H1 (cell line): ENCODE data around the gene PTF1A. TPM values are rescaled to one million over a fixed set of nuclear protein-coding genes. Genes with fewer than 3 reads are reported as not detected.

ENCODE experiments used
- CTCF ChIA-PET: fragments of 300-600 bp; sonication (Branson Sonifier 250); formaldehyde crosslinking; loops from one replicate; lab custom pipeline; 2021; ENCODE audit not compliant: partially characterized antibody; lab: Charles Lee
- POLR2A ChIA-PET: fragments of 300-600 bp; sonication (Branson Sonifier 250); formaldehyde crosslinking; loops from one replicate; lab custom pipeline; 2021; ENCODE audit warnings: inconsistent platforms; ENCODE audit not compliant: partially characterized antibody; lab: Charles Lee
- DNase-seq, 2 experiments: peaks; one replicate each; pipeline versions ENCODE4 v3.0.0 to v3.0.0-alpha.2; 2010 to 2022; ENCODE audit warnings: low spot score in 2 of 2, low read depth in 1 of 2, mixed read lengths in 1 of 2
- FAIRE-seq: peaks from 2 replicates; lab custom pipeline; 2011; peaks lifted over from hg19 to GRCh38; lab: Jason Lieb, UNC
- H2AFZ ChIP-seq: 2 replicates; pipeline ENCODE4 v1.8.1; 2012; ENCODE audit warnings: low read length, inconsistent platforms
- H2AK5ac ChIP-seq: 2 replicates; pipeline ENCODE4 v1.6.1; 2013; ENCODE audit warnings: low read depth, low read length
- H2BK120ac ChIP-seq: replicated peaks from 2 replicates; pipeline ENCODE3; 2013; ENCODE audit warnings: low read depth, low read length, inconsistent platforms
- H2BK12ac ChIP-seq: 2 replicates; pipeline ENCODE4 v1.6.1; 2013; ENCODE audit warnings: low read depth, low read length
- H2BK15ac ChIP-seq: 2 replicates; pipeline ENCODE4 v1.6.1; 2013; ENCODE audit warnings: low read length
- H2BK20ac ChIP-seq: 2 replicates; pipeline ENCODE4 v1.6.1; 2013; ENCODE audit warnings: low read length
- H2BK5ac ChIP-seq: 2 replicates; pipeline ENCODE4 v1.6.1; 2013; ENCODE audit warnings: low read depth, low read length
- H3K14ac ChIP-seq: 2 replicates; pipeline ENCODE4 v1.6.1; 2013; ENCODE audit warnings: inconsistent platforms; ENCODE audit not compliant: insufficient read length
- H3K18ac ChIP-seq: 2 replicates; pipeline ENCODE4 v1.6.1; 2013; ENCODE audit warnings: low read length; ENCODE audit errors: extremely low read depth
- H3K23ac ChIP-seq: 2 replicates; pipeline ENCODE4 v1.6.1; 2013; ENCODE audit warnings: inconsistent platforms; ENCODE audit not compliant: insufficient read length
- H3K23me2 ChIP-seq: 2 replicates; pipeline ENCODE4 v1.6.1; 2013; ENCODE audit warnings: low read depth, low read length
- H3K27ac ChIP-seq: 2 replicates; pipeline ENCODE4 v1.6.1; 2011; ENCODE audit warnings: low read depth, low read length, inconsistent platforms
- H3K27me3 ChIP-seq, 4 experiments: replicated peaks in 1 of 4; 1 replicate in 1 of 4; 2 replicates in 3 of 4; pipeline versions ENCODE4 v1.6.1 to v1.8.1; 2011 to 2013; ENCODE audit warnings: low read length in 3 of 4, mild to moderate bottlenecking in 3 of 4, inconsistent platforms in 2 of 4, mixed read lengths in 2 of 4, moderate library complexity in 1 of 4; ENCODE audit not compliant: control insufficient read depth in 3 of 4, insufficient read depth in 3 of 4; ENCODE audit errors: extremely low read depth in 1 of 4
- H3K36me3 ChIP-seq, 4 experiments: 2 replicates each; pipeline versions ENCODE4 v1.6.1 to v1.8.1; 2011 to 2013; ENCODE audit warnings: mild to moderate bottlenecking in 4 of 4, low read length in 3 of 4, moderate library complexity in 2 of 4, control low read depth in 1 of 4, inconsistent platforms in 1 of 4; ENCODE audit not compliant: insufficient read depth in 4 of 4, control insufficient read depth in 2 of 4
- H3K4ac ChIP-seq: replicated peaks from 2 replicates; pipeline ENCODE3; 2013; ENCODE audit warnings: low read length, low read depth, mixed read lengths, inconsistent platforms; ENCODE audit not compliant: insufficient read length
- H3K4me1 ChIP-seq, 4 experiments: replicated peaks in 1 of 4; 1 replicate in 1 of 4; 2 replicates in 3 of 4; pipeline versions ENCODE4 v1.6.1 to v1.8.1; 2011 to 2013; ENCODE audit warnings: low read length in 3 of 4, inconsistent platforms in 2 of 4, mixed read lengths in 1 of 4; ENCODE audit not compliant: insufficient read depth in 4 of 4, control insufficient read depth in 3 of 4
- H3K4me2 ChIP-seq, 2 experiments: 2 replicates each; pipeline versions ENCODE4 v1.6.1 to v1.8.1; 2011 to 2013; ENCODE audit warnings: low read depth in 2 of 2, low read length in 2 of 2, control low read depth in 1 of 2, inconsistent platforms in 1 of 2, mild to moderate bottlenecking in 1 of 2; ENCODE audit not compliant: insufficient read depth in 1 of 2
- H3K4me3 ChIP-seq, 4 experiments: fragments of 200-600, 300-600 bp in 1 of 4; sonication (generic), shearing (Covaris generic), sonication (Bioruptor Twin) in 1 of 4; 2 replicates each; pipeline versions ENCODE4 v1.5.1 to v1.8.1; 2011 to 2016; ENCODE audit warnings: low read length in 4 of 4, low read depth in 3 of 4, control low read depth in 2 of 4, inconsistent platforms in 2 of 4, mild to moderate bottlenecking in 2 of 4, mixed read lengths in 1 of 4, moderate library complexity in 1 of 4; ENCODE audit not compliant: insufficient read depth in 2 of 4; ENCODE audit errors: extremely low read depth in 1 of 4
- H3K56ac ChIP-seq: replicated peaks from 2 replicates; pipeline ENCODE3; 2013; ENCODE audit warnings: low read depth, mild to moderate bottlenecking, mixed read lengths, low read length, inconsistent platforms; ENCODE audit not compliant: insufficient read length
- H3K79me1 ChIP-seq: 2 replicates; pipeline ENCODE4 v1.6.1; 2013; ENCODE audit warnings: low read depth, low read length, control low read depth
- H3K79me2 ChIP-seq, 2 experiments: 2 replicates each; pipeline versions ENCODE4 v1.6.1 to v1.8.1; 2012 to 2013; ENCODE audit warnings: low read length in 2 of 2, mild to moderate bottlenecking in 2 of 2, inconsistent platforms in 1 of 2; ENCODE audit not compliant: insufficient read depth in 2 of 2, control insufficient read depth in 1 of 2
- H3K9ac ChIP-seq, 4 experiments: replicated peaks in 1 of 4; 1 replicate in 1 of 4; 2 replicates in 3 of 4; pipeline versions ENCODE4 v1.6.1 to v1.8.1; 2011 to 2013; ENCODE audit warnings: low read depth in 3 of 4, low read length in 3 of 4, control low read depth in 2 of 4, mild to moderate bottlenecking in 2 of 4, moderate library complexity in 2 of 4, inconsistent platforms in 1 of 4; ENCODE audit errors: extremely low read depth in 1 of 4
- H3K9me3 ChIP-seq, 2 experiments: 2 replicates each; pipeline versions ENCODE4 v1.6.1 to v1.8.1; 2012 to 2013; ENCODE audit warnings: mild to moderate bottlenecking in 2 of 2, moderate library complexity in 2 of 2, control low read depth in 1 of 2, inconsistent platforms in 1 of 2, low read depth in 1 of 2, low read length in 1 of 2, mixed read lengths in 1 of 2; ENCODE audit not compliant: insufficient read depth in 2 of 2
- H4K20me1 ChIP-seq, 2 experiments: replicated peaks in 1 of 2; 2 replicates each; pipeline versions ENCODE3 to v1.8.1; 2011 to 2013; ENCODE audit warnings: inconsistent platforms in 2 of 2, low read length in 2 of 2, mild to moderate bottlenecking in 1 of 2; ENCODE audit not compliant: insufficient read depth in 2 of 2, control insufficient read depth in 1 of 2
- H4K5ac ChIP-seq: 2 replicates; pipeline ENCODE4 v1.6.1; 2013; ENCODE audit warnings: low read length, low read depth, mixed read lengths, inconsistent platforms; ENCODE audit not compliant: insufficient read length
- H4K8ac ChIP-seq: 2 replicates; pipeline ENCODE4 v1.8.0; 2013; ENCODE audit warnings: mild to moderate bottlenecking, moderate library complexity, low read length, inconsistent platforms; ENCODE audit not compliant: insufficient read depth; ENCODE audit errors: extremely low read depth
- H4K91ac ChIP-seq: replicated peaks from 2 replicates; pipeline ENCODE3; 2013; ENCODE audit warnings: low read length, mixed read lengths, inconsistent platforms; ENCODE audit not compliant: insufficient read length
- RNF2 ChIP-seq: fragments of 200-900, 300-1000 bp; sonication (generic); IDR thresholded peaks from 2 replicates; pipeline ENCODE4 v1.7.1; 2016; ENCODE audit warnings: borderline replicate concordance, low read depth, mild to moderate bottlenecking, antibody characterized with exemption, low read length; ENCODE audit not compliant: poor library complexity, severe bottlenecking; ENCODE audit errors: missing control alignments
- SIRT6 ChIP-seq: IDR thresholded peaks from one replicate; pipeline ENCODE4 v1.7.1; 2012; ENCODE audit warnings: low read length, inconsistent platforms
- WGBS, 2 experiments: shearing (Covaris generic) in 1 of 2; methylation state at CpG; one replicate each; pipeline versions ENCODE4 v1.1.6 to v1.1.7; 2013 to 2015; ENCODE audit warnings: low lambda C conversion rate in 2 of 2, mixed read lengths in 2 of 2, inconsistent platforms in 1 of 2, low coverage in 1 of 2, missing lambda C conversion rate in 1 of 2; ENCODE audit not compliant: insufficient replicate concordance in 2 of 2, insufficient coverage in 1 of 2, insufficient read length in 1 of 2; ENCODE audit errors: extremely low coverage in 1 of 2, missing lambda C conversion rate in 1 of 2; 5-methylcytosine and 5-hydroxymethylcytosine counted together
- polyA plus RNA-seq, 7 experiments: library from polyadenylated mRNA; depleted of rRNA in 3 of 7; stranded (reverse) in 5 of 7; unstranded in 2 of 7; fragments of >200 nt in 5 of 7; fragments of 200-250 nt in 2 of 7; gene quantifications; 1 replicate in 5 of 7; 2 replicates in 1 of 7; 4 replicates in 1 of 7; pipeline versions ENCODE4 v1.2.1 to v1.2.3, GENCODE V29; 2011 to 2013; ENCODE audit warnings: missing spikeins in 2 of 7, mixed read lengths in 2 of 7
- total RNA-seq: library from RNA; stranded (reverse); fragmentation: NEBNext Ultra II Directional; extraction: Animal tissue kit (Norgen Biotek cat#: 25700); gene quantifications from 2 replicates; pipeline ENCODE4 v1.2.1, GENCODE V29; 2021

The PTF1A gene
- total and polyA plus RNA-seq, 2 of the 8 experiments (the other 6 are each of a cell fraction or from before 2014, with no cell fraction given) = not detected

DNA sequence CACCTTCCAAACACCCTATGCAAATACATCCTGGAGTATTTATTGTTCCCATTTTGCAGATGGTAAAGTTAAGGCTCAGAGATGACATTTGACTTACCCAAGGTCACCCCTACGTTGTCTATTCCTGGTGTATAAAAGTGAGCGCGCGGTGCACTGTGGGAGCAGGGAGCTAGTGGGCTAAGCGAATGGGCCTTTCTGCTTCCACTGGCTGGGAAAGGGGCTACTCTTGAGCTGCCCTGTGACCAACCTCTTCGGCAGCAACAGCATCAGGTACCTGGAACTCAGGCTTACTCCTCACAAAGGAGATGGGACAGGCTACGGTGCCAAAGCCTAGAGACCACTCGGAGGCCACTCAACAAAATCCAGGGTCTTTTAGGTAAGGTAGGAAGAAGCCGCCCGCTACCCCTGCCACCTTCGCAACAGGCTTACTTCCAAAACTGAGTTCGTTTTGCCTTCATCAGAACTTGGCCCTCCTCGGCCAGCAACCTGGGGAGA is 2.4 kb downstream of the PTF1A start:
- Histone ChIP-seq H3K4me1 (peaks cover 6 to 17% (median 10%) of the 10 kb centered on the region in 4 experiments), H3K36me3 (peaks cover 0 to 13% (median 0%) of the 10 kb centered on the region in 4 experiments; a peak in 1 of 8 replicates), H2BK12ac (0 out of 2 replicates have a peak overlapping the region, but pooled peaks have one; percentile 35), H4K91ac (no peak overlapping the region), H3K4ac (no peak overlapping the region), H2BK15ac (no peak overlapping the region), H3K56ac (no peak overlapping the region), H3K23me2 (peaks cover 10% of the 10 kb centered on the region; the same call in 1 of the 2 replicates), H3K27ac (no peak overlapping the region), H4K8ac (no peak overlapping the region), H4K5ac (no peak overlapping the region), H3K14ac (no peak overlapping the region), H3K27me3 (peaks cover 95 to 100% (median 99%) of the 10 kb centered on the region in 4 experiments), H3K4me3 (peak overlapping the region in 3 of 4 experiments; percentile 26 to 48 (median 27); a peak in 6 of 8 replicates), H3K4me2 (peak overlapping the region; percentile 66 to 73), H3K18ac (no peak overlapping the region), H3K9ac (no peak overlapping the region), H2AFZ (no peak overlapping the region), H2BK5ac (no peak overlapping the region), H3K79me1 (no peaks in the 10 kb centered on the region), H2BK20ac (no peak overlapping the region), H3K79me2 (no peaks in the 10 kb centered on the region), H2AK5ac (no peak overlapping the region), H4K20me1 (peaks cover 22 to 26% of the 10 kb centered on the region in 2 experiments), H2BK120ac (no peak overlapping the region), H3K9me3 (no peaks in the 10 kb centered on the region), H3K23ac (no peak overlapping the region)
- ChIA-PET CTCF (no interaction called here), POLR2A (no interaction called here)
- DNase-seq (no peak), FAIRE-seq (no peak)
- no peak for TF ChIP-seq SIRT6
- TF ChIP-seq RNF2 = peak; percentile 93
- 14% methylated on average over 12 of the region's 13 CpGs; no CpG with 5 or more reads in 1 of the 2 experiments for WGBS, 2 experiments
